DOHH2 (cell line): ENCODE measurements around the gene SPECC1L.

Experiments used
- H3F3A ChIP-seq: fragments of 200-600 bp; sonication (generic), shearing (Covaris generic); 2 replicates; pipeline ENCODE4 v1.6.0; 2016; ENCODE audit warnings: antibody characterized with exemption, mild to moderate bottlenecking; ENCODE audit not compliant: control insufficient read depth, insufficient read depth
- H3K27ac ChIP-seq: fragments of 200-600 bp; sonication (generic); 2 replicates; pipeline ENCODE4 v1.5.1; 2014; ENCODE audit warnings: low read depth, mild to moderate bottlenecking, low read length, moderate library complexity
- H3K27me3 ChIP-seq: fragments of 200-600 bp; sonication (generic); 2 replicates; pipeline ENCODE4 v1.6.1; 2014; ENCODE audit warnings: mild to moderate bottlenecking, low read length, mixed read lengths; ENCODE audit not compliant: control insufficient read depth
- H3K36me3 ChIP-seq: fragments of 200-600 bp; sonication (generic); 2 replicates; pipeline ENCODE4 v1.6.1; 2014; ENCODE audit warnings: mild to moderate bottlenecking, low read length, moderate library complexity, mixed read lengths; ENCODE audit not compliant: control insufficient read depth
- H3K4me1 ChIP-seq: fragments of 200-600 bp; sonication (generic); 2 replicates; pipeline ENCODE4 v1.6.1; 2014; ENCODE audit warnings: mild to moderate bottlenecking, low read length, mixed read lengths; ENCODE audit not compliant: control insufficient read depth
- H3K4me2 ChIP-seq: fragments of 200-600 bp; sonication (generic); 2 replicates; pipeline ENCODE4 v1.6.0; 2014; ENCODE audit warnings: mild to moderate bottlenecking, low read length, moderate library complexity
- H3K4me3 ChIP-seq: fragments of 200-600 bp; sonication (generic); 2 replicates; pipeline ENCODE4 v1.5.1; 2014; ENCODE audit warnings: mild to moderate bottlenecking, low read length, mixed read lengths
- H3K79me2 ChIP-seq: fragments of 200-600 bp; sonication (generic); 2 replicates; pipeline ENCODE4 v1.6.1; 2014; ENCODE audit warnings: mild to moderate bottlenecking, low read length, mixed read lengths; ENCODE audit not compliant: control insufficient read depth
- H3K9me2 ChIP-seq: fragments of 200-600 bp; sonication (generic); replicated peaks from 2 replicates; pipeline ENCODE4 v1.6.1; 2014; ENCODE audit warnings: mild to moderate bottlenecking, low read length, mixed read lengths; ENCODE audit not compliant: control insufficient read depth
- H3K9me3 ChIP-seq: fragments of 200-600 bp; sonication (generic); 2 replicates; pipeline ENCODE4 v1.6.1; 2014; ENCODE audit warnings: antibody characterized with exemption, low read length, mixed read lengths; ENCODE audit not compliant: control insufficient read depth, insufficient read depth
- H4K20me1 ChIP-seq: fragments of 200-600 bp; sonication (generic); 2 replicates; pipeline ENCODE4 v1.6.0; 2014; ENCODE audit warnings: low read depth, mild to moderate bottlenecking, antibody characterized with exemption, low read length, moderate library complexity; ENCODE audit not compliant: control insufficient read depth, insufficient read depth
- EZH2phosphoT487 ChIP-seq: fragments of 200-600 bp; sonication (generic); IDR thresholded peaks from 2 replicates; pipeline ENCODE4 v1.6.1; 2017; ENCODE audit warnings: borderline replicate concordance, mild to moderate bottlenecking, antibody characterized with exemption, low read length, moderate library complexity, mixed read lengths
- TF ChIP-seq, protein P1 (sequence below): fragments of 200-600 bp; sonication (generic); IDR thresholded peaks from one replicate; pipeline ENCODE4 v1.5.1; 2014; ENCODE audit warnings: antibody characterized with exemption, mild to moderate bottlenecking, low read depth, low read length; ENCODE audit not compliant: poor library complexity, severe bottlenecking

SPECC1L gene

DNA sequence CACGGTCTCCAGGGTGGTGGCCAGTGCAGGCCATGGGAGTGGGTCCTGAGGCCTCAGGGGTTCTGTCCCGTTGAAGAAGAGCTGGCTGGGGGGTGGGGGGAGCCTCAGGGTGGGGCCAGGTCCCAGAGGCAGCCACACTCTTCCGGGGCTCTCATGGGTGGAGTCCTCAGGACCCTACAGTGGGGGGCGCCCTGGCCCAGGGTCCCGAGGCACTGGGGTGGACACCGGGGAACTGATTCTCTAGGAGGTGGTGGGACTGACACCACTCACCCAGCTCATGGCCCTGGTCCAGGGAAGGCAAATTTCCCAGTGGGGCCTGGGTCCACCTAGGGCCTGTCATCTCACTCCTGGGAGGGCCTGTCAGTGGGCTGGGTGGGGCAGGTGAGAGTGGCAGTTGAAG is 38.5 kb upstream of the SPECC1L start:
- no peak overlapping the region for H3K4me2 ChIP-seq
- no peaks in the 10 kb centered on the region for H3K9me3 ChIP-seq
- no peaks in the 10 kb centered on the region for H3K9me2 ChIP-seq
- no peaks in the 10 kb centered on the region for H3K36me3 ChIP-seq
- no peak overlapping the region for H3K4me3 ChIP-seq
- no peaks in the 10 kb centered on the region for H3K4me1 ChIP-seq
- no peak overlapping the region for H3K27ac ChIP-seq
- TF ChIP-seq EZH2phosphoT487 = no peak
- TF ChIP-seq, protein P1, sequence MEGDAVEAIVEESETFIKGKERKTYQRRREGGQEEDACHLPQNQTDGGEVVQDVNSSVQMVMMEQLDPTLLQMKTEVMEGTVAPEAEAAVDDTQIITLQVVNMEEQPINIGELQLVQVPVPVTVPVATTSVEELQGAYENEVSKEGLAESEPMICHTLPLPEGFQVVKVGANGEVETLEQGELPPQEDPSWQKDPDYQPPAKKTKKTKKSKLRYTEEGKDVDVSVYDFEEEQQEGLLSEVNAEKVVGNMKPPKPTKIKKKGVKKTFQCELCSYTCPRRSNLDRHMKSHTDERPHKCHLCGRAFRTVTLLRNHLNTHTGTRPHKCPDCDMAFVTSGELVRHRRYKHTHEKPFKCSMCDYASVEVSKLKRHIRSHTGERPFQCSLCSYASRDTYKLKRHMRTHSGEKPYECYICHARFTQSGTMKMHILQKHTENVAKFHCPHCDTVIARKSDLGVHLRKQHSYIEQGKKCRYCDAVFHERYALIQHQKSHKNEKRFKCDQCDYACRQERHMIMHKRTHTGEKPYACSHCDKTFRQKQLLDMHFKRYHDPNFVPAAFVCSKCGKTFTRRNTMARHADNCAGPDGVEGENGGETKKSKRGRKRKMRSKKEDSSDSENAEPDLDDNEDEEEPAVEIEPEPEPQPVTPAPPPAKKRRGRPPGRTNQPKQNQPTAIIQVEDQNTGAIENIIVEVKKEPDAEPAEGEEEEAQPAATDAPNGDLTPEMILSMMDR = no peak
- no peaks in the 10 kb centered on the region for H3K79me2 ChIP-seq
- H4K20me1 ChIP-seq = no peaks in the 10 kb centered on the region
- no peaks in the 10 kb centered on the region for H3F3A ChIP-seq
- no peaks in the 10 kb centered on the region for H3K27me3 ChIP-seq

GRCh38 chr22:24232725-24233124 is 37.9 kb upstream of the SPECC1L start:
- Histone ChIP-seq H3K4me3 (no peak overlapping the region), H3K79me2 (no peaks in the 10 kb centered on the region), H3K9me3 (no peaks in the 10 kb centered on the region), H3K4me2 (no peak overlapping the region), H3K27me3 (no peaks in the 10 kb centered on the region), H4K20me1 (no peaks in the 10 kb centered on the region), H3K4me1 (no peaks in the 10 kb centered on the region), H3K36me3 (no peaks in the 10 kb centered on the region), H3K9me2 (no peaks in the 10 kb centered on the region), H3F3A (no peaks in the 10 kb centered on the region), H3K27ac (no peak overlapping the region)
- TF ChIP-seq EZH2phosphoT487 = no peak
- TF ChIP-seq, protein P1 = no peak

DNA sequence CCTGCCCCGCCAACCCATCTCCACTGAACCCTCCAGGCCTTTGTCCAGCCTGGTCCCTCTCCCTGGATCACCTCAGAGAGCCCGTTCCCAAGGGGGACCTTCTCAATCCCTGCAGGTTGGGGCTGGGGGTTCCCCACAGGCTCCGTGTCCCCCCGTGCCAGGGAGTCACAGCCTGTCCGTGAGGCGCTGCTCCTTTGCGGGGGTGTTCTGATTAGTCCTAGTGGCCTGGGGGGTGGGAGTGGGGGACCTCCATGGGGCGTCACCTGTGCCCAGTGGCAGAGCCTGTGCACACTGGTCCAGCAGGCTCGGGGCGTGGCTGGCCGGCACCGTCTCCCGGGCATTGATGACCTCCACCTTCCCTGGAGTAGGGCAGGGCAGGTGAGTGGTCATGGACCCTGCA is 37.4 kb upstream of the SPECC1L start:
- Histone ChIP-seq H3K27ac (no peak overlapping the region), H3K9me3 (no peaks in the 10 kb centered on the region), H4K20me1 (no peaks in the 10 kb centered on the region), H3K4me3 (no peak overlapping the region), H3K36me3 (no peaks in the 10 kb centered on the region), H3K27me3 (no peaks in the 10 kb centered on the region), H3F3A (no peaks in the 10 kb centered on the region), H3K4me1 (no peaks in the 10 kb centered on the region), H3K79me2 (no peaks in the 10 kb centered on the region), H3K9me2 (no peaks in the 10 kb centered on the region), H3K4me2 (no peak overlapping the region)
- TF ChIP-seq EZH2phosphoT487 = no peak
- TF ChIP-seq, protein P1 = no peak

- Histone ChIP-seq H3K36me3 (no peaks in the 10 kb centered on the region), H3K79me2 (no peaks in the 10 kb centered on the region), H3F3A (no peaks in the 10 kb centered on the region), H3K4me1 (no peaks in the 10 kb centered on the region), H3K27ac (no peak overlapping the region), H3K4me3 (no peak overlapping the region), H3K9me3 (no peaks in the 10 kb centered on the region), H3K4me2 (no peak overlapping the region), H3K27me3 (no peaks in the 10 kb centered on the region), H4K20me1 (no peaks in the 10 kb centered on the region), H3K9me2 (no peaks in the 10 kb centered on the region)
- no peak for TF ChIP-seq EZH2phosphoT487
- TF ChIP-seq, protein P1 = no peak
Measured at GRCh38 chr22:24233816-24234215, 36.8 kb upstream of the SPECC1L start.
